Neural crest cell (in vitro differentiated cells): Measurements from ENCODE around the gene SIPA1. TPM values are rescaled to one million over a fixed set of nuclear protein-coding genes. Genes with fewer than 3 reads are reported as not detected.

ENCODE experiments used
- DNase-seq: peaks from one replicate; pipeline ENCODE4 v3.0.0; 2021; ENCODE audit warnings: low read depth, mixed read lengths, low spot score
- H3K27ac Mint-ChIP-seq: one replicate; pipeline ENCODE4 v1.8.0; 2021; ENCODE audit warnings: mild to moderate bottlenecking, mixed read lengths; ENCODE audit not compliant: unreplicated experiment
- H3K27me3 Mint-ChIP-seq: 2 replicates; pipeline ENCODE4 v1.8.0; 2021; ENCODE audit warnings: low read depth, mild to moderate bottlenecking, mixed read lengths
- H3K36me3 Mint-ChIP-seq: 2 replicates; pipeline ENCODE4 v1.8.0; 2021; ENCODE audit warnings: low read depth, mild to moderate bottlenecking, mixed read lengths
- H3K4me1 Mint-ChIP-seq: 2 replicates; pipeline ENCODE4 v1.8.0; 2021; ENCODE audit warnings: mixed read lengths
- H3K4me3 Mint-ChIP-seq: one replicate; pipeline ENCODE4 v1.8.0; 2021; ENCODE audit warnings: mild to moderate bottlenecking, mixed read lengths
- H3K9me3 Mint-ChIP-seq: 2 replicates; pipeline ENCODE4 v1.8.0; 2021; ENCODE audit warnings: mixed read lengths
- total RNA-seq: library from RNA; stranded (reverse); gene quantifications from 2 replicates; pipeline ENCODE4 v1.2.1, GENCODE V29; 2021
- TF ChIP-seq, protein P1 (sequence below): fragments of 200-600 bp; sonication (generic); conservative IDR thresholded peaks from 2 replicates; pipeline ENCODE4 v1.5.0; 2021; ENCODE audit warnings: antibody characterized with exemption, mild to moderate bottlenecking

SIPA1 gene
- total RNA-seq, 1 donor from 2014 or later: 17.5 TPM

DNA sequence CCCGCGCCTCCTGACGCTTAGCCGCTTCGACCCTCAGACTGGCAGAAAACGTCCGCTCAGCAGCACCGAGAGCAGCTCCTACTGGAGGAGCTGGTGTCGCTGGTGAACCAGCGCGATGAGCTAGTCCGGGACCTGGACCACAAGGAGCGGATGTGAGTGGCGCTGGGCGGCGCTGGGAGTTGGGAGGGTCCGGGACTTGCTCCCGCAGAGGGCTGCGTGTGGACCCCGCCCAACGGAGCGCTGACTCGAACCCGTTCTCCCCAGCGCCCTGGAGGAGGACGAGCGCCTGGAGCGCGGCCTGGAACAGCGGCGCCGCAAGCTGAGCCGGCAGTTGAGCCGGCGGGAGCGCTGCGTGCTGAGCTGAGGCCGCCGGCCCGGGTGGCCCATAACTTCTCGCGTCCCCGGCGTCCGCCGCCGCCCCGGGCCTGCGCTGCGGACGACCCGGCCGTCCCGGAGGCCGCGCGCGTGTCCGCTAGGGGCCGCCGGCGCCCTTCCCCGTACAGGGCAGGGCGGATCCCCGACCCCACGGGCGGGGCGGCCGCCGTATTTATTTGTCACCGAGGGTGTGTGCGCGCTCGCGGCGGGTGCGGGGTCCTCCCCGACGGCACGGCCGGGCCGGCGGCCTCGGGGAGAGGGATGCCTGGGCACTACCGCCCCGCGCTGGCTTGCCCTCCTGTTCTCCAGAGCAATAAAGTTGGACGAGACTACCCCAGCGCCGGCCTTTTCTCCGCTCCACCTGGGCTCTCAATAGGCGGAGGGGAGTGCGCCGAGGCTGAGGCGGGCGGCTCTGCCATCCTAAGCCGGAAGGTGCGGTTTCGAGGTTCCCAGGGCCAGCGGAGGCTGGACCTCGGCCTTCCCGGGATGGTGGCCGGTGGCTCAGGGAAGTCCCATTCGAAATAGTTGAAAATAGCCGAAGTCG lies 45.7 kb upstream of the SIPA1 start:
- Mint-ChIP-seq H3K4me1 (peaks cover 29% of the 10 kb centered on the region), H3K9me3 (no peaks in the 10 kb centered on the region), H3K4me3 (no peak overlapping the region), H3K36me3 (no peaks in the 10 kb centered on the region), H3K27ac (no peak overlapping the region), H3K27me3 (peaks cover 26% of the 10 kb centered on the region)
- DNase-seq: no peak
- TF ChIP-seq, protein P1, sequence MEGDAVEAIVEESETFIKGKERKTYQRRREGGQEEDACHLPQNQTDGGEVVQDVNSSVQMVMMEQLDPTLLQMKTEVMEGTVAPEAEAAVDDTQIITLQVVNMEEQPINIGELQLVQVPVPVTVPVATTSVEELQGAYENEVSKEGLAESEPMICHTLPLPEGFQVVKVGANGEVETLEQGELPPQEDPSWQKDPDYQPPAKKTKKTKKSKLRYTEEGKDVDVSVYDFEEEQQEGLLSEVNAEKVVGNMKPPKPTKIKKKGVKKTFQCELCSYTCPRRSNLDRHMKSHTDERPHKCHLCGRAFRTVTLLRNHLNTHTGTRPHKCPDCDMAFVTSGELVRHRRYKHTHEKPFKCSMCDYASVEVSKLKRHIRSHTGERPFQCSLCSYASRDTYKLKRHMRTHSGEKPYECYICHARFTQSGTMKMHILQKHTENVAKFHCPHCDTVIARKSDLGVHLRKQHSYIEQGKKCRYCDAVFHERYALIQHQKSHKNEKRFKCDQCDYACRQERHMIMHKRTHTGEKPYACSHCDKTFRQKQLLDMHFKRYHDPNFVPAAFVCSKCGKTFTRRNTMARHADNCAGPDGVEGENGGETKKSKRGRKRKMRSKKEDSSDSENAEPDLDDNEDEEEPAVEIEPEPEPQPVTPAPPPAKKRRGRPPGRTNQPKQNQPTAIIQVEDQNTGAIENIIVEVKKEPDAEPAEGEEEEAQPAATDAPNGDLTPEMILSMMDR: peak; percentile 49

DNA sequence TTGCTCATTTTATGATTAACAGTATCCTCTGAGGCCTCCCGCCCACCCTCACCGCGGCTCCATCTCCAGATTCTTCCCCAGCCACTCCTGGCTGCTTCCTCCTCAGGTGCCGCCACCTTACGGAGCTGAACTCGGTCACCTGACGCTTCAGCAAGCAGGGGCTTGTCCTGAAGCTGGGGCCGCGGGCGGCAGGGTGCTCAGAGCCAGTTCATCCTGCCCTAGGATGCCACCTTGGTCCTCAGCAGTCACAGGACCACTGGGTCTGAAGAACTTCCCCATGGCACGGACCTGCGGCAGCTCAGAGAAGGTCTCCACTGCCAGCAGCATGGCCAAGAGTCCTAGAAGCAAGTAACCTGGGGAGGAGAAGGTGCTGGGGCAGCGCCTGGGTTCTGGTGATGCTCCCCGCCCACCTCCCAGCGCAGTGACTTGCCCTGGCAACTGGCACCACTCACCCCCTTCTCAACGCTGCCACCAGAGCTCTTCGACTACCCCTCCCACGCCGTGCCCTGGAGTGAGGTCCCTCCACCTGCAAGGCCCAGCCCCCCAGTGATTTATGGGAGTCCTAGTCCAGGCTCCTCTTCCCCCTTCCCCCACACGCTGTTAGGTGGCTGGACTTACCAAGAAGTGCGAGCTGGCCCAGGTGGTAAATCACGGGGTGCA lies 44.9 kb upstream of the SIPA1 start:
- H3K9me3 Mint-ChIP-seq: no peaks in the 10 kb centered on the region
- DNase-seq: no peak
- peak overlapping the region; percentile 9 for H3K4me3 Mint-ChIP-seq

DNA sequence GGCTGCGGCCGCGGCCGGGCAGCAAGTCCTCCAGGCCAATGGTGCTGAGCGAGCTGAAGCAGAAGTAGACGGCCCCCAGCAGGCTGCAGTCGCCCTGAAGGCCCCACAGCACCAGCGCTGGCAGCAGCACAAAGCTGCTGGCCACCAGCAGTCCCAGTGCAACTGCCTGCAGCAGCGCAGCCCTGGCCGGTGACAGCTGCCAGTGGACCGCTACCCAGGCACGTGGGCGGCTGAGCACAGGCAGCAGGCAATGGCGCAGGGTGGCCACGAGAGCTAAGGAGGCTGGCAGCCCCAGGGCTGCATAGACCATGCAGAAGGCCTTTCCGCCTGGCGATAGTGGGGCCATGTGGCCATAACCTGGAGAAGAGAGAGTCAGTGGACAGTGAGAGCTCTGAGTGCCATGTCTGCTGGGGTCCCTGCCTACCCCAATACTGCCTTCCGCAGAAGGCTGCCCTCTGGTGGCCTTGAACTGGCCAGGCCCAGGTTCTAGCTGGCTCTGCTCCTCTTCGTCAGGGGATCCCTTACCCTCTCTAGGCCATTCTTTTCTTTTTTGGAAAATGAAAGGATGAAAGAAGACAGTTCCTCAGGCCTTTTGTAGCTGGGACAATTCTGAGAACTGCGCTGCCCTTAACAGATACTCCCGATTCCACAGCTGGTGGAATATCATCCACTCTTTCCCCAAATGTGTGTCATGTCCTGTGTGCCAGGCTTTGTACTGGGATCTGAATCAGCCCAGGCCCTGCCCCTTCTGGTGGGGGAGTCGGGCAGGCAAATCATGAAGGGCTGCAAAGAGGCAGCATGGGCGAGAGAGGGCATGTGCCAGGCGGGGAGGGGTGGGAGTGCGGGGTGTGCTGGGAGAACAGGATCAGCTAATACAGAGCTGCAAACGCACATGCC lies 44.1 kb upstream of the SIPA1 start:
- TF ChIP-seq, protein P1: peak; percentile 67
- peaks cover 16% of the 10 kb centered on the region for H3K4me1 Mint-ChIP-seq
- H3K4me3 Mint-ChIP-seq: peak overlapping the region; percentile 48
- no peak overlapping the region for H3K27ac Mint-ChIP-seq
- DNase-seq: no peak
- peaks cover 26% of the 10 kb centered on the region for H3K27me3 Mint-ChIP-seq
- H3K9me3 Mint-ChIP-seq: no peaks in the 10 kb centered on the region
- H3K36me3 Mint-ChIP-seq: no peaks in the 10 kb centered on the region

More for the DNA sequence above, 44.9 kb upstream of the SIPA1 start:
- H3K36me3 Mint-ChIP-seq: no peaks in the 10 kb centered on the region
- TF ChIP-seq, protein P1: no peak
- peaks cover 26% of the 10 kb centered on the region for H3K27me3 Mint-ChIP-seq
- no peak overlapping the region for H3K27ac Mint-ChIP-seq
- H3K4me1 Mint-ChIP-seq: peaks cover 22% of the 10 kb centered on the region

DNA sequence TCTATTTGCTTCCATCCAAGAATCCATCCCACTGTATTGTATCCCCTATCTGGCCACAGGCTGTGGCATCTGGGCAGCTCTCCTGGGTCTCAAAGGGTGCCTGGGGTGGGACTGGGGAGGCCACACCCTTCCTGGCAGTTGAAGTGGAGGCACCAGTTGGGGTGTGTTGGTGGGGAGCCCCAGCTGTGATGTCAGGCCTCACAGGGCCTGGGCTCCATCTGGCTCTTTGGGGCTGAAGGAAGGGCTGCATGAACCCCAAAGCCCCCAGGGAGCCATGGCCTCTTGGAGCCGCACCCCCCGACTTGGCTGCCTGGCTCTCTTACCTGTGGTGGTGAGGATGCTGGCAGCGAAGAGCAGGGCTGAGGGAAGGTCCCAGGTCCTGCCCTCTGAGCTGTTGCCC lies 42.8 kb upstream of the SIPA1 start:
- Mint-ChIP-seq H3K27me3 (peaks cover 26% of the 10 kb centered on the region), H3K36me3 (no peaks in the 10 kb centered on the region), H3K4me1 (peaks cover 9% of the 10 kb centered on the region), H3K4me3 (no peak overlapping the region), H3K27ac (no peak overlapping the region), H3K9me3 (no peaks in the 10 kb centered on the region)
- TF ChIP-seq, protein P1: no peak
- DNase-seq: no peak
